Measurements from ENCODE around the gene TBC1D13. TPM values are rescaled to one million over a fixed set of nuclear protein-coding genes. Genes with fewer than 3 reads are reported as not detected.

Gene TBC1D13
- total and polyA plus RNA-seq, 2 experiments from 2014 or later: 8.3 to 19.4 TPM

DNA sequence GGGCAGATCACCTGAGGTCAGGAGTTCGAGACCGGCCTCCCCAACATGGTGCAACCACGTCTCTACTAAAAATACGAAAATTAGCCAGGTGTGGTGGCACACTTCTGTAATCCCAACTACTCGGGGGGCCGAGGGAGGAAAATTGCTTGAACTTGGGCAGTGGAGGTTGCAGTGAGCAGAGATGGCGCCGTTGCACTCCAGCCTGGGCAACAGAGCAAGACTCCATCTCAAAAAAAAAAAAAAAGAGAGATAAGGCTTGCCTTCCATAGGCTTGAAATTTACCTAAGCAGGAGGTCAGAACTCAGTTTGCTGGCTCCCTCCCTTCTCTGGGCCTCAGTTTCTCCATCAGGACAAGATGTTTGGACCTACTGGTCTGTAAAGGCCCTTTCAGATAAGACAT, 41.2 kb downstream of the TBC1D13 start:
- no peaks in the 10 kb centered on the region; the same call in 2 of the 3 replicates for H3K9me3 Mint-ChIP-seq
- H3K4me1 Mint-ChIP-seq: peaks cover 7% of the 10 kb centered on the region
- ATAC-seq: no peak
- no peak for TF ChIP-seq NANOG (IDR thresholded peaks at IDR 0.05; ENCODE audit: borderline replicate concordance)
- TF ChIP-seq EZH2 (IDR thresholded peaks at IDR 0.05; ENCODE audit: low read depth, unreplicated experiment): no peak
- TF ChIP-seq, protein P1, sequence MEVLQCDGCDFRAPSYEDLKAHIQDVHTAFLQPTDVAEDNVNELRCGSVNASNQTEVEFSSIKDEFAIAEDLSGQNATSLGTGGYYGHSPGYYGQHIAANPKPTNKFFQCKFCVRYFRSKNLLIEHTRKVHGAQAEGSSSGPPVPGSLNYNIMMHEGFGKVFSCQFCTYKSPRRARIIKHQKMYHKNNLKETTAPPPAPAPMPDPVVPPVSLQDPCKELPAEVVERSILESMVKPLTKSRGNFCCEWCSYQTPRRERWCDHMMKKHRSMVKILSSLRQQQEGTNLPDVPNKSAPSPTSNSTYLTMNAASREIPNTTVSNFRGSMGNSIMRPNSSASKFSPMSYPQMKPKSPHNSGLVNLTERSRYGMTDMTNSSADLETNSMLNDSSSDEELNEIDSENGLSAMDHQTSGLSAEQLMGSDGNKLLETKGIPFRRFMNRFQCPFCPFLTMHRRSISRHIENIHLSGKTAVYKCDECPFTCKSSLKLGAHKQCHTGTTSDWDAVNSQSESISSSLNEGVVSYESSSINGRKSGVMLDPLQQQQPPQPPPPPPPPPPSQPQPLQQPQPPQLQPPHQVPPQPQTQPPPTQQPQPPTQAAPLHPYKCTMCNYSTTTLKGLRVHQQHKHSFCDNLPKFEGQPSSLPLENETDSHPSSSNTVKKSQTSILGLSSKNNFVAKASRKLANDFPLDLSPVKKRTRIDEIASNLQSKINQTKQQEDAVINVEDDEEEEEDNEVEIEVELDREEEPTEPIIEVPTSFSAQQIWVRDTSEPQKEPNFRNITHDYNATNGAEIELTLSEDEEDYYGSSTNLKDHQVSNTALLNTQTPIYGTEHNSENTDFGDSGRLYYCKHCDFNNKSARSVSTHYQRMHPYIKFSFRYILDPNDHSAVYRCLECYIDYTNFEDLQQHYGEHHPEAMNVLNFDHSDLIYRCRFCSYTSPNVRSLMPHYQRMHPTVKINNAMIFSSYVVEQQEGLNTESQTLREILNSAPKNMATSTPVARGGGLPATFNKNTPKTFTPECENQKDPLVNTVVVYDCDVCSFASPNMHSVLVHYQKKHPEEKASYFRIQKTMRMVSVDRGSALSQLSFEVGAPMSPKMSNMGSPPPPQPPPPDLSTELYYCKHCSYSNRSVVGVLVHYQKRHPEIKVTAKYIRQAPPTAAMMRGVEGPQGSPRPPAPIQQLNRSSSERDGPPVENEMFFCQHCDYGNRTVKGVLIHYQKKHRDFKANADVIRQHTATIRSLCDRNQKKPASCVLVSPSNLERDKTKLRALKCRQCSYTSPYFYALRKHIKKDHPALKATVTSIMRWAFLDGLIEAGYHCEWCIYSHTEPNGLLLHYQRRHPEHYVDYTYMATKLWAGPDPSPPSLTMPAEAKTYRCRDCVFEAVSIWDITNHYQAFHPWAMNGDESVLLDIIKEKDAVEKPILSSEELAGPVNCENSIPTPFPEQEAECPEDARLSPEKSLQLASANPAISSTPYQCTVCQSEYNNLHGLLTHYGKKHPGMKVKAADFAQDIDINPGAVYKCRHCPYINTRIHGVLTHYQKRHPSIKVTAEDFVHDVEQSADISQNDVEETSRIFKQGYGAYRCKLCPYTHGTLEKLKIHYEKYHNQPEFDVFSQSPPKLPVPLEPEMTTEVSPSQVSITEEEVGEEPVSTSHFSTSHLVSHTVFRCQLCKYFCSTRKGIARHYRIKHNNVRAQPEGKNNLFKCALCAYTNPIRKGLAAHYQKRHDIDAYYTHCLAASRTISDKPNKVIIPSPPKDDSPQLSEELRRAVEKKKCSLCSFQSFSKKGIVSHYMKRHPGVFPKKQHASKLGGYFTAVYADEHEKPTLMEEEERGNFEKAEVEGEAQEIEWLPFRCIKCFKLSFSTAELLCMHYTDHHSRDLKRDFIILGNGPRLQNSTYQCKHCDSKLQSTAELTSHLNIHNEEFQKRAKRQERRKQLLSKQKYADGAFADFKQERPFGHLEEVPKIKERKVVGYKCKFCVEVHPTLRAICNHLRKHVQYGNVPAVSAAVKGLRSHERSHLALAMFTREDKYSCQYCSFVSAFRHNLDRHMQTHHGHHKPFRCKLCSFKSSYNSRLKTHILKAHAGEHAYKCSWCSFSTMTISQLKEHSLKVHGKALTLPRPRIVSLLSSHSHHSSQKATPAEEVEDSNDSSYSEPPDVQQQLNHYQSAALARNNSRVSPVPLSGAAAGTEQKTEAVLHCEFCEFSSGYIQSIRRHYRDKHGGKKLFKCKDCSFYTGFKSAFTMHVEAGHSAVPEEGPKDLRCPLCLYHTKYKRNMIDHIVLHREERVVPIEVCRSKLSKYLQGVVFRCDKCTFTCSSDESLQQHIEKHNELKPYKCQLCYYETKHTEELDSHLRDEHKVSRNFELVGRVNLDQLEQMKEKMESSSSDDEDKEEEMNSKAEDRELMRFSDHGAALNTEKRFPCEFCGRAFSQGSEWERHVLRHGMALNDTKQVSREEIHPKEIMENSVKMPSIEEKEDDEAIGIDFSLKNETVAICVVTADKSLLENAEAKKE (CRISPR knock-in tag; IDR thresholded peaks at IDR 0.05): no peak
- no peak for TF ChIP-seq POLR2AphosphoS5 (IDR thresholded peaks at IDR 0.05; ENCODE audit: low read depth)
- TF ChIP-seq JUNB (IDR thresholded peaks at IDR 0.05; ENCODE audit: unreplicated experiment): no peak
- TF ChIP-seq STAT1 (IDR thresholded peaks at IDR 0.05; ENCODE audit: unreplicated experiment): no peak
- TF ChIP-seq ZNF331 (CRISPR knock-in tag; IDR thresholded peaks at IDR 0.05; ENCODE audit: low read depth): no peak
- TF ChIP-seq ZNF114 (CRISPR knock-in tag; IDR thresholded peaks at IDR 0.05): no peak
- TF ChIP-seq, protein P2, sequence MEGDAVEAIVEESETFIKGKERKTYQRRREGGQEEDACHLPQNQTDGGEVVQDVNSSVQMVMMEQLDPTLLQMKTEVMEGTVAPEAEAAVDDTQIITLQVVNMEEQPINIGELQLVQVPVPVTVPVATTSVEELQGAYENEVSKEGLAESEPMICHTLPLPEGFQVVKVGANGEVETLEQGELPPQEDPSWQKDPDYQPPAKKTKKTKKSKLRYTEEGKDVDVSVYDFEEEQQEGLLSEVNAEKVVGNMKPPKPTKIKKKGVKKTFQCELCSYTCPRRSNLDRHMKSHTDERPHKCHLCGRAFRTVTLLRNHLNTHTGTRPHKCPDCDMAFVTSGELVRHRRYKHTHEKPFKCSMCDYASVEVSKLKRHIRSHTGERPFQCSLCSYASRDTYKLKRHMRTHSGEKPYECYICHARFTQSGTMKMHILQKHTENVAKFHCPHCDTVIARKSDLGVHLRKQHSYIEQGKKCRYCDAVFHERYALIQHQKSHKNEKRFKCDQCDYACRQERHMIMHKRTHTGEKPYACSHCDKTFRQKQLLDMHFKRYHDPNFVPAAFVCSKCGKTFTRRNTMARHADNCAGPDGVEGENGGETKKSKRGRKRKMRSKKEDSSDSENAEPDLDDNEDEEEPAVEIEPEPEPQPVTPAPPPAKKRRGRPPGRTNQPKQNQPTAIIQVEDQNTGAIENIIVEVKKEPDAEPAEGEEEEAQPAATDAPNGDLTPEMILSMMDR (conservative IDR thresholded peaks at IDR 0.05; ENCODE audit: low read depth in 2 of 2): no peak
- TF ChIP-seq, protein P3, sequence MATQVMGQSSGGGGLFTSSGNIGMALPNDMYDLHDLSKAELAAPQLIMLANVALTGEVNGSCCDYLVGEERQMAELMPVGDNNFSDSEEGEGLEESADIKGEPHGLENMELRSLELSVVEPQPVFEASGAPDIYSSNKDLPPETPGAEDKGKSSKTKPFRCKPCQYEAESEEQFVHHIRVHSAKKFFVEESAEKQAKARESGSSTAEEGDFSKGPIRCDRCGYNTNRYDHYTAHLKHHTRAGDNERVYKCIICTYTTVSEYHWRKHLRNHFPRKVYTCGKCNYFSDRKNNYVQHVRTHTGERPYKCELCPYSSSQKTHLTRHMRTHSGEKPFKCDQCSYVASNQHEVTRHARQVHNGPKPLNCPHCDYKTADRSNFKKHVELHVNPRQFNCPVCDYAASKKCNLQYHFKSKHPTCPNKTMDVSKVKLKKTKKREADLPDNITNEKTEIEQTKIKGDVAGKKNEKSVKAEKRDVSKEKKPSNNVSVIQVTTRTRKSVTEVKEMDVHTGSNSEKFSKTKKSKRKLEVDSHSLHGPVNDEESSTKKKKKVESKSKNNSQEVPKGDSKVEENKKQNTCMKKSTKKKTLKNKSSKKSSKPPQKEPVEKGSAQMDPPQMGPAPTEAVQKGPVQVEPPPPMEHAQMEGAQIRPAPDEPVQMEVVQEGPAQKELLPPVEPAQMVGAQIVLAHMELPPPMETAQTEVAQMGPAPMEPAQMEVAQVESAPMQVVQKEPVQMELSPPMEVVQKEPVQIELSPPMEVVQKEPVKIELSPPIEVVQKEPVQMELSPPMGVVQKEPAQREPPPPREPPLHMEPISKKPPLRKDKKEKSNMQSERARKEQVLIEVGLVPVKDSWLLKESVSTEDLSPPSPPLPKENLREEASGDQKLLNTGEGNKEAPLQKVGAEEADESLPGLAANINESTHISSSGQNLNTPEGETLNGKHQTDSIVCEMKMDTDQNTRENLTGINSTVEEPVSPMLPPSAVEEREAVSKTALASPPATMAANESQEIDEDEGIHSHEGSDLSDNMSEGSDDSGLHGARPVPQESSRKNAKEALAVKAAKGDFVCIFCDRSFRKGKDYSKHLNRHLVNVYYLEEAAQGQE (IDR thresholded peaks at IDR 0.05; ENCODE audit: unreplicated experiment): no peak
- TF ChIP-seq EZH2phosphoT487 (IDR thresholded peaks at IDR 0.05; ENCODE audit: unreplicated experiment): no peak
- TF ChIP-seq, protein P4, sequence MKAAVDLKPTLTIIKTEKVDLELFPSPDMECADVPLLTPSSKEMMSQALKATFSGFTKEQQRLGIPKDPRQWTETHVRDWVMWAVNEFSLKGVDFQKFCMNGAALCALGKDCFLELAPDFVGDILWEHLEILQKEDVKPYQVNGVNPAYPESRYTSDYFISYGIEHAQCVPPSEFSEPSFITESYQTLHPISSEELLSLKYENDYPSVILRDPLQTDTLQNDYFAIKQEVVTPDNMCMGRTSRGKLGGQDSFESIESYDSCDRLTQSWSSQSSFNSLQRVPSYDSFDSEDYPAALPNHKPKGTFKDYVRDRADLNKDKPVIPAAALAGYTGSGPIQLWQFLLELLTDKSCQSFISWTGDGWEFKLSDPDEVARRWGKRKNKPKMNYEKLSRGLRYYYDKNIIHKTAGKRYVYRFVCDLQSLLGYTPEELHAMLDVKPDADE (IDR thresholded peaks at IDR 0.05): no peak
- TF ChIP-seq CREB1 (CRISPR knock-in tag; IDR thresholded peaks at IDR 0.05; ENCODE audit: low read depth): no peak
- H2AFZ ChIP-seq: no peak overlapping the region
- H3K36me3 Mint-ChIP-seq (ENCODE audit: low read depth): peaks cover 59% of the 10 kb centered on the region
- H3K27ac Mint-ChIP-seq: no peak overlapping the region
- peaks cover 10% of the 10 kb centered on the region for H3K27me3 Mint-ChIP-seq (ENCODE audit: insufficient read depth, low read depth, poor library complexity)
- H3F3A ChIP-seq (replicated peaks; ENCODE audit: low read depth): 0 out of 2 replicates have a peak, but pooled peaks cover 8% of the 10 kb centered on the region
- no peaks in the 10 kb centered on the region for H3K9me2 ChIP-seq (ENCODE audit: insufficient read depth)
- no peak for DNase-seq (ENCODE audit: low spot score)
- H3K27me3 ChIP-seq (ENCODE audit: insufficient read depth): no peaks in the 10 kb centered on the region
- no peak overlapping the region; the same call in 1 of the 2 replicates for H3K27ac ChIP-seq (ENCODE audit: low read depth)
- peaks cover 14% of the 10 kb centered on the region for H3K36me3 ChIP-seq (ENCODE audit: insufficient read depth)
- H3K4me2 ChIP-seq: peak overlapping the region; percentile 98
- H3K4me3 Mint-ChIP-seq: peak overlapping the region; percentile 96
- 0 out of 2 replicates have a peak, but pooled peaks cover 4% of the 10 kb centered on the region for H4K20me1 ChIP-seq (replicated peaks; ENCODE audit: insufficient read depth)
- H3K4me3 ChIP-seq: peak overlapping the region; percentile 98
- peaks cover 8% of the 10 kb centered on the region for H3K79me2 ChIP-seq (replicated peaks; ENCODE audit: insufficient read depth)
- H3K4me1 ChIP-seq (ENCODE audit: insufficient read depth): no peaks in the 10 kb centered on the region
